HG03520 (cell line): ENCODE results near the gene TPSB2.
"Not testable (repeated sequence)": the region's sequence is repeated elsewhere in the genome, so short reads cannot be mapped to it uniquely, and the experiment has no call there.

Source experiments
- ATAC-seq: cut with Tn5 transposase; IDR thresholded peaks from one replicate; pipeline ENCODE4 v1.9.1; 2021; ENCODE audit warnings: mild to moderate bottlenecking, moderate library complexity; ENCODE audit not compliant: unreplicated experiment

The TPSB2 gene

DNA sequence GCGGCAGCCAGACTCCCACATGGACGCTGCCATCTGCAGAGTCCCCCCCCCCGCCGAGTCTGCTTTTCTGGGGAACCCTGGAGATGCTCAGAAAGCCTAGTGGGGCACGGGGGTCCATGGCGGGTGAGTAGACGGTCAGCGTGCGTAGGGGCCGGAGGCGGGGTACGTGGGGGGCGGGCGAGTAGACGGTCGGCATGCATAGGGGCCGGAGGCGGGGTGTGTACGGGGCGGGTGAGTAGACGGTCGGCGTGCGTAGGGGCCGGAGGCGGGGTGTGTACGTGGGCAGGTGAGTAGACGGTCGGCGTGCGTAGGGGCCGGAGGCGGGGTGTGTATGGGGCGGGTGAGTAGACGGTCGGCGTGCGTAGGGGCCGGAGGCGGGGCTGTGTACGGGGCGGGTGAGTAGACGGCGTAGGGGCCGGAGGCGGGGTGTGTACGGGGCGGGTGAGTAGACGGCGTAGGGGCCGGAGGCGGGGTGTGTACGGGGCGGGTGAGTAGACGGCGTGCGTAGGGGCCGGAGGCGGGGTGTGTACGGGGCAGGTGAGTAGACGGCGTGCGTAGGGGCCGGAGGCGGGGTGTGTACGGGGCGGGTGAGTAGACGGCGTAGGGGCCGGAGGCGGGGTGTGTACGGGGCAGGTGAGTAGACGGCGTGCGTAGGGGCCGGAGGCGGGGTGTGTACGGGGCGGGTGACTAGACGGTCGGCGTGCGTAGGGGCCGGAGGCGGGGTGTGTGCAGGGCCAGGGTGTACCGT is 44.4 kb downstream of the TPSB2 start:
- ATAC-seq, result not testable (repeated sequence)

GRCh38 chr16:1184980-1185379 is 45.0 kb downstream of the TPSB2 start:
- no peak for ATAC-seq

DNA sequence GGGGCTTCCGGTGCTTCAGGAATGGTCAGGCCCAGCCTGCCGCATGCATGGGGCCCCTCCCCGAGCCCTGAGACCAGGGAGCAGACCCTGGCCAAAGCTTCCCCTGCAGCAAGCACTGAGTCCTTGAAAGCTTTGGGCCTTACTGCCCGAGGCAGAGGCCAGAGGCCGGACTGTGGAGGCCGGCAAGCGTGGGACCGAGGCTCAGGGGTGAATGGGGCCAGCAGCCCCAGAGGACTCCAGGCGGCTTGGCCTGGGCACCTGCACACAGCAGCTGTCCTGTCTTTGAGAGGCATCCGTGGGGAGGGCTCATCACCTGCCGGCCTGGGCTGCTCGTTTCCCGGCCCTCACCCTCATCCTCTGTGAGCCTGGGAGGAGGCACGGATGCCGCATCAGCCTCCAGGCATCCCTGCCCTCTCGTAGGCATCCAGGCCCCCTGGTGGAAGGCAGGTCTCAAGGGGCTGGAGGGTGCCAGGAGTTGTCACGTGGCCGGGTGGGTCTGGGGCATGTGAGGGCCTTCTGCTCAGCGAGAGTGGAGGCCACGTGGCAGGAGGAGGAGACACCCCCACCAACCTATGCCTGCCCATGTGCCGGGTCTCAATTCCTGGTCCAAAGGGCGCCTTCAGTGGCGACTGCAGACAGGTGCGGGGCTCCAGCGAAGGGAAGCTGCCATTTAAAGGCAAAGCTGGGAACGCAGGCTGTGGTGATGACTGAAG is 45.7 kb downstream of the TPSB2 start:
- no peak for ATAC-seq

DNA sequence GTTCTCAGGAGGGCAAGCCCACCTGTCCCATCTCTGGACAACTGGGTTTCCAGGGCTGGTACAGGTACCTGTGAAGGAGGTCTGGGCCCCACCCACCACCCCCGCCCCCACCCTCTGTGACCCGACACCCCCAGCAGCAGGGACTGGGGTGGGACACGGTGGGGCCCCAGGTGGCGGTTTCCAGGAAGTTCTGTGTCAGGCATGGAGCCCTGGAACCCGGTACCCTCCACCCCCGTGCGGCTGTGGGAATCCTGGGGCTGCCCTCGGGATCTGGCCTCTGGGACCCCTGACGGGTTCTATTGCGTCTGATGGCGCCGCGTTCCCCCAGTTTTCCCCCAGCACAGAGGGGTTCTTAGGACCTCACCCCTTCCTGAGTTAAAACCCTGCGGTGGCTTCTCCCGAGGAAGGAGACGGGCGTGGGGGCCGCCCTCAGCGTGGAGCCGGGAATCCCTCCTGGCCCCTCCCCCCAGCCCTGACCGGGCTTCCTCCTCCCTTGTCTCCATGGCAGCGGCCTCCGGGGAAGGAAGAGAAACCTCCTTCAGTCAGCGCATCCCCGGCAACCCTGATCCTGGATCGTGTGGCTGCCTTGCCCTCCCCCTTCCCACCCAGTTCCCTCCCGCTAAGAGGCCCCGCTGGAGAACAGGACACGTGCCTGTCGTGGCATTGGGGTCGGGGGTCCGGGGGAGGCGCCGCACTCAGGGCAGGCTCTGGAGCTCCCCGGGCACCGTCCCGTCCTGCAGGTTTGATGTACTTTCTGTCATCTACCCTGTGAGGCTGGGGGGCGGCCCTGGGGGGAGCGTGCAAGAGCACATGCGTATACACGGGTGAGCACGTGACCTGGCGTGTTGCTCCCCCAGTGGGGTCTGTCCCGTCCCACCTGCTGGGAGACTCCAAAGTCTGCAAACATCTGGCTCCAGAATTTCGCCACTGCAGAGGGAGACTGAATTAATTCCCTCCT is 46.8 kb downstream of the TPSB2 start:
- ATAC-seq, result no peak

- no peak for ATAC-seq
These were observed 47.7 kb downstream of the TPSB2 start for GRCh38 chr16:1182316-1182671.

GRCh38 chr16:1181404-1182315 is 48.3 kb downstream of the TPSB2 start:
- ATAC-seq, result no peak

- no peak for ATAC-seq
These were observed 49.2 kb downstream of the TPSB2 start for GRCh38 chr16:1180549-1181403.
